ENCODE data around the gene CCT4.
A peak's percentile ranks its signal among the peaks of the same experiment; 100 is the strongest.
"Not testable (repeated sequence)": the region's sequence is repeated elsewhere in the genome, so short reads cannot be mapped to it uniquely, and the experiment has no call there.

The CCT4 gene

GRCh38 chr2:61857224-61857623, 31.2 kb downstream of the CCT4 start:
- ChIA-PET CTCF (no interaction called here), POLR2A (ENCODE audit: low non-redundant PET) (interaction anchor here (0.6 kb wide), 1 partner anchor 456 kb away, joined by 3 read pairs; no protein-coding TSS in a partner anchor)
- no peak for TF ChIP-seq CTCF (conservative IDR thresholded peaks at IDR 0.05; ENCODE audit: low read depth)
- DNase-seq (ENCODE audit: low spot score) = no peak
- no peak overlapping the region for H3K27ac ChIP-seq

- ChIA-PET CTCF (interaction anchor here (0.8 kb wide), 1 partner anchor 267 kb away, joined by 5 read pairs; no protein-coding TSS in a partner anchor), POLR2A (ENCODE audit: low non-redundant PET) (no interaction called here)
- no peak for TF ChIP-seq CTCF (conservative IDR thresholded peaks at IDR 0.05; ENCODE audit: low read depth)
- peak overlapping the region; percentile 95 for H3K27ac ChIP-seq
- DNase-seq (ENCODE audit: low spot score) = no peak
These were observed 33.2 kb downstream of the CCT4 start for GRCh38 chr2:61855318-61855613.

GRCh38 chr2:61854564-61855317, 33.7 kb downstream of the CCT4 start:
- ChIA-PET POLR2A (ENCODE audit: low non-redundant PET) (interaction anchor here (0.6 kb wide), 1 partner anchor 21 kb away, joined by 3 read pairs; no protein-coding TSS in a partner anchor), CTCF (no interaction called here)
- H3K27ac ChIP-seq = peak overlapping the region; percentile 95
- peak; percentile 99 for DNase-seq (ENCODE audit: low spot score)
- TF ChIP-seq CTCF (conservative IDR thresholded peaks at IDR 0.05; ENCODE audit: low read depth) = no peak

- ChIA-PET POLR2A (ENCODE audit: low non-redundant PET) (interaction anchor here (0.6 kb wide), 1 partner anchor 21 kb away, joined by 3 read pairs; no protein-coding TSS in a partner anchor), CTCF (interaction anchor here (0.9 kb wide), 1 partner anchor 18 kb away, joined by 3 read pairs; no protein-coding TSS in a partner anchor)
- peak; percentile 74 for DNase-seq (ENCODE audit: low spot score)
- peak within 1 kb of the TSS; percentile 95 for H3K27ac ChIP-seq
- TF ChIP-seq CTCF (conservative IDR thresholded peaks at IDR 0.05; ENCODE audit: low read depth) = no peak
These were observed 34.5 kb downstream of the CCT4 start, which contains the start of gene FAM161A for GRCh38 chr2:61853847-61854563. TSS of gene FAM161A (minus strand) at chr2:61854060. CDS start at chr2:61854041, 19 bp downstream.

GRCh38 chr2:61853086-61853846, 35.2 kb downstream of the CCT4 start:
- TF ChIP-seq CTCF (conservative IDR thresholded peaks at IDR 0.05; ENCODE audit: low read depth) = no peak
- CTCF ChIA-PET = interaction anchor here (0.9 kb wide), 1 partner anchor 18 kb away, joined by 3 read pairs; no protein-coding TSS in a partner anchor
- POLR2A ChIA-PET (ENCODE audit: low non-redundant PET) = interaction anchor here (0.5 kb wide), 1 partner anchor 799 kb away, joined by 4 read pairs; no protein-coding TSS in a partner anchor
- H3K27ac ChIP-seq = peak overlapping the region; percentile 95
- peak; percentile 67 for DNase-seq (ENCODE audit: low spot score)

- ChIA-PET CTCF (interaction anchor here (1.1 kb wide), 1 partner anchor 10 kb away, joined by 3 read pairs; no protein-coding TSS in a partner anchor), POLR2A (ENCODE audit: low non-redundant PET) (interaction anchor here (0.6 kb wide), 1 partner anchor 13 kb away, joined by 5 read pairs; no protein-coding TSS in a partner anchor)
- H3K27ac ChIP-seq; DNase-seq (ENCODE audit: low spot score): not testable (repeated sequence)
These were observed 37.2 kb downstream of the CCT4 start for GRCh38 chr2:61851270-61851669.

All from RWPE1 (cell line).